Ectodermal cell (in vitro differentiated cells): ENCODE measurements around the gene GABRG3.

ENCODE experiments used
- H3K27ac ChIP-seq: 2 replicates; pipeline ENCODE4 v1.7.0; 2013; ENCODE audit warnings: mild to moderate bottlenecking, low read depth, low read length; ENCODE audit not compliant: insufficient read depth, poor library complexity, severe bottlenecking
- H3K27me3 ChIP-seq: 2 replicates; pipeline ENCODE4 v1.7.0; 2013; ENCODE audit warnings: mild to moderate bottlenecking, low read length; ENCODE audit not compliant: insufficient read depth, control insufficient read depth, poor library complexity, severe bottlenecking
- H3K36me3 ChIP-seq: one replicate; pipeline ENCODE4 v1.7.0; 2013; ENCODE audit warnings: low read length; ENCODE audit not compliant: control insufficient read depth, insufficient read depth
- H3K4me1 ChIP-seq: one replicate; pipeline ENCODE4 v1.7.0; 2013; ENCODE audit warnings: low read length; ENCODE audit not compliant: control insufficient read depth, insufficient read depth
- H3K4me3 ChIP-seq: 2 replicates; pipeline ENCODE4 v1.7.0; 2013; ENCODE audit warnings: low read depth, low read length, control low read depth; ENCODE audit not compliant: insufficient read depth
- H3K9me3 ChIP-seq: 2 replicates; pipeline ENCODE4 v1.7.0; 2013; ENCODE audit warnings: mild to moderate bottlenecking, low read length, moderate library complexity; ENCODE audit not compliant: control insufficient read depth
- WGBS, 2 experiments: methylation state at CpG; one replicate each; pipeline ENCODE4 v1.1.7; 2013; ENCODE audit warnings: missing lambda C conversion rate in 2 of 2; 5-methylcytosine and 5-hydroxymethylcytosine counted together

GABRG3 gene

GRCh38 chr15:27457766-27458165, 486.8 kb downstream of the GABRG3 start:
- no peak overlapping the region for H3K4me3 ChIP-seq
- no peaks in the 10 kb centered on the region for H3K9me3 ChIP-seq
- WGBS, 2 experiments = 95% methylated on average over 6 of the region's 6 CpGs
- no peak overlapping the region for H3K27ac ChIP-seq
- H3K36me3 ChIP-seq = no peaks in the 10 kb centered on the region
- no peaks in the 10 kb centered on the region for H3K4me1 ChIP-seq
- no peaks in the 10 kb centered on the region for H3K27me3 ChIP-seq

- H3K27me3 ChIP-seq = no peaks in the 10 kb centered on the region
- H3K27ac ChIP-seq = no peak overlapping the region
- no peak overlapping the region for H3K4me3 ChIP-seq
- no peaks in the 10 kb centered on the region for H3K36me3 ChIP-seq
- no peaks in the 10 kb centered on the region for H3K4me1 ChIP-seq
- H3K9me3 ChIP-seq = no peaks in the 10 kb centered on the region
- 93 to 96% methylated on average over 14 of the region's 14 CpGs for WGBS, 2 experiments
These were observed 487.5 kb downstream of the GABRG3 start for GRCh38 chr15:27458345-27459084.

- Histone ChIP-seq H3K27ac (no peak overlapping the region), H3K4me1 (no peaks in the 10 kb centered on the region), H3K36me3 (no peaks in the 10 kb centered on the region), H3K4me3 (no peak overlapping the region), H3K9me3 (no peaks in the 10 kb centered on the region), H3K27me3 (no peaks in the 10 kb centered on the region)
- 92 to 95% methylated on average over 3 to 4 of the region's 4 CpGs for WGBS, 2 experiments
These were observed 488.9 kb downstream of the GABRG3 start for GRCh38 chr15:27459836-27460235.

- no peak overlapping the region for H3K4me3 ChIP-seq
- no peak overlapping the region for H3K27ac ChIP-seq
- H3K9me3 ChIP-seq = no peaks in the 10 kb centered on the region
- no peaks in the 10 kb centered on the region for H3K36me3 ChIP-seq
- no peaks in the 10 kb centered on the region for H3K4me1 ChIP-seq
- 95 to 96% methylated on average over 5 of the region's 5 CpGs for WGBS, 2 experiments
- H3K27me3 ChIP-seq = no peaks in the 10 kb centered on the region
These were observed 490.2 kb downstream of the GABRG3 start for GRCh38 chr15:27461181-27461580.

GRCh38 chr15:27463525-27464088, 492.6 kb downstream of the GABRG3 start:
- Histone ChIP-seq H3K4me1 (no peaks in the 10 kb centered on the region), H3K4me3 (no peak overlapping the region), H3K9me3 (no peaks in the 10 kb centered on the region), H3K27me3 (no peaks in the 10 kb centered on the region), H3K36me3 (no peaks in the 10 kb centered on the region), H3K27ac (no peak overlapping the region)
- WGBS, 2 experiments = 96 to 98% methylated on average over 8 of the region's 8 CpGs

- no peaks in the 10 kb centered on the region for H3K4me1 ChIP-seq
- no peaks in the 10 kb centered on the region for H3K36me3 ChIP-seq
- no peaks in the 10 kb centered on the region for H3K27me3 ChIP-seq
- H3K4me3 ChIP-seq = no peak overlapping the region
- 56 to 72% methylated on average over 8 to 10 of the region's 10 CpGs for WGBS, 2 experiments
- no peak overlapping the region for H3K27ac ChIP-seq
- no peaks in the 10 kb centered on the region for H3K9me3 ChIP-seq
These were observed 494.1 kb downstream of the GABRG3 start for GRCh38 chr15:27464941-27465612.

GRCh38 chr15:27466758-27467157, 495.8 kb downstream of the GABRG3 start:
- Histone ChIP-seq H3K27ac (no peak overlapping the region), H3K9me3 (no peaks in the 10 kb centered on the region), H3K4me1 (no peaks in the 10 kb centered on the region), H3K27me3 (no peaks in the 10 kb centered on the region), H3K4me3 (no peak overlapping the region), H3K36me3 (no peaks in the 10 kb centered on the region)
- 86 to 95% methylated on average over 2 of the region's 2 CpGs for WGBS, 2 experiments

GRCh38 chr15:27468151-27468591, 497.2 kb downstream of the GABRG3 start:
- Histone ChIP-seq H3K4me3 (no peak overlapping the region), H3K4me1 (no peaks in the 10 kb centered on the region), H3K27ac (no peak overlapping the region), H3K27me3 (no peaks in the 10 kb centered on the region), H3K36me3 (no peaks in the 10 kb centered on the region), H3K9me3 (no peaks in the 10 kb centered on the region)
- WGBS, 2 experiments = 85 to 88% methylated on average over 3 of the region's 3 CpGs

- Histone ChIP-seq H3K27me3 (no peaks in the 10 kb centered on the region), H3K4me3 (no peak overlapping the region), H3K36me3 (no peaks in the 10 kb centered on the region), H3K9me3 (no peaks in the 10 kb centered on the region), H3K27ac (no peak overlapping the region), H3K4me1 (no peaks in the 10 kb centered on the region)
- WGBS, 2 experiments = 80 to 82% methylated on average over 1 of the region's 1 CpG
These were observed 502.9 kb downstream of the GABRG3 start for GRCh38 chr15:27473845-27474244.

GRCh38 chr15:27475395-27475794, 504.4 kb downstream of the GABRG3 start:
- WGBS, 2 experiments = 93 to 97% methylated on average over 4 of the region's 4 CpGs
- no peaks in the 10 kb centered on the region for H3K4me1 ChIP-seq
- H3K27me3 ChIP-seq = no peaks in the 10 kb centered on the region
- H3K27ac ChIP-seq = no peak overlapping the region
- no peaks in the 10 kb centered on the region for H3K36me3 ChIP-seq
- H3K9me3 ChIP-seq = no peaks in the 10 kb centered on the region
- no peak overlapping the region for H3K4me3 ChIP-seq
